Stimulated activated memory B cell treated with anti-CD40 and anti-IgM and Interleukin-4, amounts not matched to agents 10 μg/mL and 1 μg/mL and 100 μg/mL, for 72 hours (primary cell): ENCODE results near the gene THSD7A.

Experiments
- ATAC-seq: fragments of 150-1000 bp; cut with Tn5 transposase; 2 replicates; pipeline ENCODE4 v1.10.0; 2021
- H3K27ac Mint-ChIP-seq: one replicate; pipeline ENCODE4 v1.8.0; 2022; ENCODE audit warnings: mild to moderate bottlenecking, mixed read lengths
- H3K27me3 Mint-ChIP-seq: one replicate; pipeline ENCODE4 v1.8.0; 2022; ENCODE audit warnings: mixed read lengths
- H3K36me3 Mint-ChIP-seq: one replicate; pipeline ENCODE4 v1.8.0; 2022; ENCODE audit warnings: mixed read lengths
- H3K4me1 Mint-ChIP-seq: one replicate; pipeline ENCODE4 v1.8.0; 2022; ENCODE audit warnings: mixed read lengths
- H3K4me3 Mint-ChIP-seq: one replicate; pipeline ENCODE4 v1.8.0; 2022; ENCODE audit warnings: mild to moderate bottlenecking, moderate library complexity, mixed read lengths
- H3K9me3 Mint-ChIP-seq: one replicate; pipeline ENCODE4 v1.8.0; 2022; ENCODE audit warnings: mixed read lengths

THSD7A gene

GRCh38 chr7:11329626-11330025 is 502.4 kb downstream of the THSD7A start:
- Mint-ChIP-seq H3K9me3 (no peaks in the 10 kb centered on the region), H3K36me3 (no peaks in the 10 kb centered on the region), H3K4me3 (no peak overlapping the region), H3K27me3 (peaks cover 7% of the 10 kb centered on the region), H3K4me1 (no peaks in the 10 kb centered on the region), H3K27ac (no peak overlapping the region)
- no peak for ATAC-seq

- no peak overlapping the region for H3K27ac Mint-ChIP-seq
- H3K36me3 Mint-ChIP-seq, result no peaks in the 10 kb centered on the region
- no peaks in the 10 kb centered on the region for H3K9me3 Mint-ChIP-seq
- H3K4me3 Mint-ChIP-seq, result no peak overlapping the region
- H3K4me1 Mint-ChIP-seq, result no peaks in the 10 kb centered on the region
- ATAC-seq, result no peak
- H3K27me3 Mint-ChIP-seq, result no peaks in the 10 kb centered on the region
Measured at GRCh38 chr7:11328309-11328708, 503.7 kb downstream of the THSD7A start.

GRCh38 chr7:11327633-11328032 is 504.4 kb downstream of the THSD7A start:
- H3K36me3 Mint-ChIP-seq, result no peaks in the 10 kb centered on the region
- no peaks in the 10 kb centered on the region for H3K9me3 Mint-ChIP-seq
- H3K4me1 Mint-ChIP-seq, result no peaks in the 10 kb centered on the region
- no peak overlapping the region for H3K27ac Mint-ChIP-seq
- no peaks in the 10 kb centered on the region for H3K27me3 Mint-ChIP-seq
- H3K4me3 Mint-ChIP-seq, result no peak overlapping the region
- no peak for ATAC-seq
